Stomach smooth muscle (tissue), 2 donors: ENCODE results near the gene PFDN1.

ENCODE experiments used
- H3K27ac ChIP-seq: one replicate; pipeline ENCODE4 v1.7.0; 2013; ENCODE audit warnings: mild to moderate bottlenecking, low read length, inconsistent platforms
- H3K27me3 ChIP-seq, 2 donors: one replicate each; pipeline ENCODE4 v1.7.0; 2013; ENCODE audit warnings: low read length in 2 of 2; ENCODE audit not compliant: insufficient read depth in 2 of 2, control insufficient read depth in 1 of 2
- H3K36me3 ChIP-seq, 2 donors: one replicate each; pipeline ENCODE4 v1.7.0; 2013; ENCODE audit warnings: low read length in 2 of 2; ENCODE audit not compliant: control insufficient read depth in 2 of 2, insufficient read depth in 2 of 2
- H3K4me1 ChIP-seq: one replicate; pipeline ENCODE4 v1.7.0; 2013; ENCODE audit warnings: low read length; ENCODE audit not compliant: control insufficient read depth, insufficient read depth
- H3K4me3 ChIP-seq, 2 donors: one replicate each; pipeline ENCODE4 v1.7.0; 2013; ENCODE audit warnings: low read length in 2 of 2
- H3K9ac ChIP-seq, 2 donors: one replicate each; pipeline ENCODE4 v1.7.0; 2013; ENCODE audit warnings: low read length in 2 of 2, mild to moderate bottlenecking in 1 of 2
- H3K9me3 ChIP-seq, 2 donors: one replicate each; pipeline ENCODE4 v1.7.0; 2013; ENCODE audit warnings: low read length in 2 of 2; ENCODE audit not compliant: control insufficient read depth in 2 of 2
- donor health status: healthy.
- donor health status: Pancreatic carcinoma.

The PFDN1 gene

GRCh38 chr5:140259500-140259899 lies 43.4 kb downstream of the PFDN1 start:
- no peak overlapping the region for H3K9ac ChIP-seq
- H3K27me3 ChIP-seq, result no peaks in the 10 kb centered on the region
- no peak overlapping the region for H3K27ac ChIP-seq
- no peaks in the 10 kb centered on the region for H3K9me3 ChIP-seq
- no peak overlapping the region for H3K4me3 ChIP-seq
- no peaks in the 10 kb centered on the region for H3K36me3 ChIP-seq
- H3K4me1 ChIP-seq, result peaks cover 15% of the 10 kb centered on the region

GRCh38 chr5:140258873-140259272 lies 44.0 kb downstream of the PFDN1 start:
- Histone ChIP-seq H3K4me1 (peaks cover 18% of the 10 kb centered on the region), H3K4me3 (no peak overlapping the region), H3K27me3 (no peaks in the 10 kb centered on the region), H3K27ac (no peak overlapping the region), H3K9ac (no peak overlapping the region), H3K36me3 (no peaks in the 10 kb centered on the region), H3K9me3 (no peaks in the 10 kb centered on the region)

DNA sequence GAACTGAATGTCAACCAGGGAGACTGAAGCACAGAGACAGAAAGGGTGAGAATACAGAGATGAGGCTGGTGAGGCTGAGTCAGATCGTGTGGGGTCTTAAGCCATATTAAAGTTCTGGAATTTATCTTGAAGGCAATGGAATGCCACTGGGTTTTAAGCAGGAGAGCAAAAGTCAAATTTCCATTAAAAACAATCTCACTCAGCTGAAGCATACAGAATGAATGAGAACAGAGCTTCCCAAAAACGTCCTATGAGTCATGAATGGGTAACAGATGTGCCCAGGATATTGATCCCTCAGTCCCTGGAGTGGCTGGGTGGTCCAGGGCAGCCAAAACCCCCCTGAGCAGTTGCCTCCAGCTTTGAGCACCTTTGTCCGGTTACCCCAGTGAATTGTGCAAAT lies 44.9 kb downstream of the PFDN1 start:
- H3K9ac ChIP-seq, result no peak overlapping the region
- H3K27ac ChIP-seq, result no peak overlapping the region
- no peaks in the 10 kb centered on the region for H3K27me3 ChIP-seq
- no peak overlapping the region for H3K4me3 ChIP-seq
- no peaks in the 10 kb centered on the region for H3K9me3 ChIP-seq
- peaks cover 22% of the 10 kb centered on the region for H3K4me1 ChIP-seq
- H3K36me3 ChIP-seq, result peaks cover 0 to 3% of the 10 kb centered on the region in 2 donors

DNA sequence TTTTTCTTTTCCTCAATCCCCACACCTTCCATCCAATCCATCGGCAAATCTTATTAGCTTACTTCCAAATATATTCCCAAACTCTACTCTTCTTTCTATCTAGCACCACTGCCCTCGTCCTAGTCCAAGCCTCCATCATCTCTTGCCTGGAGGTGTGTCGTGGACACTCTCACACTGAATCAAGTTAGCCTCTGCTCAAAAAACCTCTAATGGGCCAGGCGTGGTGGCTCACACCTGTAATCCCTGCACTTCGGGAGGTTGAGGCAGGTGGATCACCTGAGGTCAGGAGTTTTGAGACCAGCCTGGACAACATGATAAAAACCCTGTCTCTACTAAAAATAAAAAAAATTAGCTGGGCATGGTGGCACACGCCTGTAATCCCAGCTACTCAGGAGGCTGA lies 46.2 kb downstream of the PFDN1 start:
- no peak overlapping the region for H3K4me3 ChIP-seq
- H3K9me3 ChIP-seq, result no peaks in the 10 kb centered on the region
- H3K9ac ChIP-seq, result no peak overlapping the region
- peaks cover 22% of the 10 kb centered on the region for H3K4me1 ChIP-seq
- no peak overlapping the region for H3K27ac ChIP-seq
- no peaks in the 10 kb centered on the region for H3K27me3 ChIP-seq
- peaks cover 5% of the 10 kb centered on the region in 2 donors for H3K36me3 ChIP-seq

GRCh38 chr5:140255460-140256157 lies 47.3 kb downstream of the PFDN1 start:
- no peak overlapping the region for H3K4me3 ChIP-seq
- H3K27ac ChIP-seq, result no peak overlapping the region
- no peaks in the 10 kb centered on the region for H3K27me3 ChIP-seq
- H3K9me3 ChIP-seq, result no peaks in the 10 kb centered on the region
- H3K36me3 ChIP-seq, result peaks cover 6 to 12% of the 10 kb centered on the region in 2 donors
- H3K4me1 ChIP-seq, result peaks cover 14% of the 10 kb centered on the region
- H3K9ac ChIP-seq, result no peak overlapping the region

DNA sequence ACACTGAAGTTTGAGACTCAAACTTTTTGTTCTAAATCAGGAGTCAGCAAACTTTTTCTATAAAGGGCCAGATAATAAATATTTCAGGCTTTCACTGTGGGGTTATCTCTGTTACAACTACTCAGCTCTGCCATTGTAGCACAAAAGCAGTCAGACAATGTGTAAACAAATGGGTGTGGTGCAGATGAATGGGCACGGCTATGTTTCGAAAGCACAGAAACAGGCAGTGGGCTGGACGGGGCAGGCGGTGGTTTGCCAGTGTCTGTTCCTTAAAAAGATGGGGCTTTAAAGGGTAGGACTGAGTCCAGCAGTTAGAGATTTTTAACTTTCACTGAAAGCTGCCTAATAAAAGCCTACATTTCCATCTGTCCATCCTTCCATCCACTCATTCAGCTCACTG lies 48.9 kb downstream of the PFDN1 start:
- Histone ChIP-seq H3K27me3 (no peaks in the 10 kb centered on the region), H3K9ac (no peak overlapping the region), H3K4me1 (peaks cover 12% of the 10 kb centered on the region), H3K4me3 (no peak overlapping the region), H3K36me3 (peaks cover 9 to 19% of the 10 kb centered on the region in 2 donors), H3K9me3 (no peaks in the 10 kb centered on the region), H3K27ac (no peak overlapping the region)

- H3K27ac ChIP-seq, result no peak overlapping the region
- no peaks in the 10 kb centered on the region for H3K9me3 ChIP-seq
- no peak overlapping the region for H3K9ac ChIP-seq
- H3K27me3 ChIP-seq, result no peaks in the 10 kb centered on the region
- peaks cover 9% of the 10 kb centered on the region for H3K4me1 ChIP-seq
- peaks cover 9 to 19% of the 10 kb centered on the region in 2 donors for H3K36me3 ChIP-seq
- no peak overlapping the region for H3K4me3 ChIP-seq
These were observed 50.3 kb downstream of the PFDN1 start for GRCh38 chr5:140252470-140253126.

DNA sequence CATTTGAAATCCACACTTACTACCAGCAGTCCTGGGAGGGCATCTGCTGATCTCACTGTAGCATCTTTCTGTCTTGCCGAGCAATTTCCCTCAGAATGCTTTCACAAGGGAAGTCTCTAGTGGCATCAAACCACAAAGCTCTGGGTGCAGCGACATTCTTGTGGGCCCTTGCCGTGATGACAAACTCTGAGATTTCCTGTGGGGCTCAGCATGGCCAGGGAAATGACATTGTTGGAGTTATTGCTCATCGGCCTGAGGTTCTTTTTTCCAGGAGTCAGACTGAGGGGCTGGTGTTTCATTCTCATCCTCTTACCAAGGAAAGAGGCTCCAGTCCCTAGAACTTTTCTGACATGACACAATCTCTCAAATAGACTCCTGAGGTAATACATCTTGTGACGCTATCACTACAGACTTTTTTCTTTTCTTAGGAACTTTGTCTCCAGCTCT lies 51.4 kb downstream of the PFDN1 start:
- Histone ChIP-seq H3K9me3 (no peaks in the 10 kb centered on the region), H3K27ac (no peak overlapping the region), H3K4me3 (no peak overlapping the region), H3K9ac (no peak overlapping the region), H3K36me3 (peaks cover 9 to 19% of the 10 kb centered on the region in 2 donors), H3K27me3 (no peaks in the 10 kb centered on the region), H3K4me1 (peaks cover 14% of the 10 kb centered on the region)

DNA sequence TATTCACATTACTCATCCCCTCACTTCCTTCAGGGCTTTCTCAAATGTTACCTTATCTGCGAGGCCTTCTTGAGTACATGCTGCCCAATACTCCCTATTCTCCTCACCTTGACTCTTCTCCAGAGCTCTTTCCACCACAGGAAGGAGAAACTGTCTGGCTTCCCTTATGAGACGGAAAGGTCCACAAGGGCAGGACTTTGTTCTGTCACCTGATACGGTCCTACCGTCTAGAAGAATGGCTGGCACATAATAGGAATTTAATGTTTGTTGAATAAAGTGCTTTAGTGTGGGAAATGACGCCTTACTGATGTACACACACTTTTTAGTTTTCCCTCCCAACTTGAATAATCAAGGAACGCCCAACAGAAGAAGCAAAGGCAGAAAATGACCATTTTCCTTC lies 52.5 kb downstream of the PFDN1 start:
- H3K9me3 ChIP-seq, result no peaks in the 10 kb centered on the region
- no peak overlapping the region for H3K27ac ChIP-seq
- H3K27me3 ChIP-seq, result no peaks in the 10 kb centered on the region
- H3K4me1 ChIP-seq, result peaks cover 26% of the 10 kb centered on the region
- H3K9ac ChIP-seq, result no peak overlapping the region
- peaks cover 9 to 19% of the 10 kb centered on the region in 2 donors for H3K36me3 ChIP-seq
- no peak overlapping the region for H3K4me3 ChIP-seq

DNA sequence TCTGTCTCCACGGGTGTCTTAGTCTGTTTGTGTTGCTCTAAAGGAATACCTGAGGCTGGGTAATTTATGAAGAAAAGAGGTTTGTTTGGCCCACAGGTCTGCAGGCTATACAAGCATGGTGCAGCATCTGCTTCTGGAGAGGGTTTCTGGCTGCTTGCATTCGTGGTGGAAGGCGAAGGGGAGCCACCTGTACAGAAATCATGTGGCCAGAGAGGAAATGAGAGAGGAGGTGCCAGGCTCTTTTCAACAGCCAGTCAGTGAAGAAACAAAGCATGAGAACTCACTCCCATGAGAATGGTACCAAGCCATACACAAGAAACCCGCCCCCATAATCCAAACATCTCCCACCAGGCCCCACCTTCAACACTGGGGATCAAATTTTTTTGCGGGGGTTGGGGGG lies 53.4 kb downstream of the PFDN1 start:
- H3K27ac ChIP-seq, result no peak overlapping the region
- H3K9me3 ChIP-seq, result no peaks in the 10 kb centered on the region
- H3K36me3 ChIP-seq, result peaks cover 9 to 19% of the 10 kb centered on the region in 2 donors
- no peaks in the 10 kb centered on the region for H3K27me3 ChIP-seq
- H3K9ac ChIP-seq, result no peak overlapping the region
- H3K4me1 ChIP-seq, result peaks cover 34% of the 10 kb centered on the region
- no peak overlapping the region for H3K4me3 ChIP-seq

DNA sequence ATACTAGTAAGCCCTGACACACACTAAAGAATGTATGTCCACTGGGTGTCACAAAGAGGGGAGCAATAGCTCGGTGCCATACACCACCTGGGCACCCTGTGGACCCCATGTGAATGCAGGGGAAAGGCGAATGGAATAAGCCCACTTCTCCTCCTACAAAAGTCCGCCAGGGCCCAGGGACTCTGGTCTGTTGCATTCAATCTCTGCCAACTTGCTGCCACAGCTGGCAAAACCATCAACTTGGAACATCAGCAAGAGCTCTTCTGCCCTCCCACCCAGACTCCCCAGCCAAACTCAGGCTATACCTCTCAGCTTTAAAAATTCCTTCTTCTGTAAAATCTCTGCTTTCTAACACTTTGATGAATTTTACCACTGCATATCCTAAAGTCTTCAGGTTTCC lies 54.5 kb downstream of the PFDN1 start:
- H3K9me3 ChIP-seq, result no peaks in the 10 kb centered on the region
- no peaks in the 10 kb centered on the region for H3K27me3 ChIP-seq
- no peak overlapping the region for H3K9ac ChIP-seq
- H3K4me3 ChIP-seq, result no peak overlapping the region
- H3K36me3 ChIP-seq, result peaks cover 9 to 20% of the 10 kb centered on the region in 2 donors
- no peak overlapping the region for H3K27ac ChIP-seq
- H3K4me1 ChIP-seq, result peaks cover 36% of the 10 kb centered on the region
